Left colon (tissue), 2 donors: ENCODE measurements around the gene ASB12. TPM values are rescaled to one million over a fixed set of nuclear protein-coding genes. Genes with fewer than 3 reads are reported as not detected.
"Not testable (repeated sequence)": the region's sequence is repeated elsewhere in the genome, so short reads cannot be mapped to it uniquely, and the experiment has no call there.

Experiments used
- ATAC-seq: fragments of 200-7000 bp; cut with Tn5 transposase; one replicate; pipeline ENCODE4 v1.9.1; 2020; ENCODE audit warnings: mild to moderate bottlenecking, moderate library complexity
- DNase-seq, 2 donors: peaks; one replicate each; pipeline ENCODE4 v3.0.0-alpha.2; 2020
- intact Hi-C, 2 donors: fragments of 100-400 bp; cut with DNase I in 1 of 2; cut with micrococcal nuclease in 1 of 2; formaldehyde crosslinking; loops; one replicate each; pipeline versions ENCODE4 v1.11.2 to v1.14.0; 2022; cut with DNase I, micrococcal nuclease
- long read RNA-seq: library from polyadenylated mRNA; unstranded; transcript quantifications from one replicate; pipeline ENCODE4 v2.0.0, GENCODE V29; 2021
- total RNA-seq, 2 donors: library from RNA; stranded (reverse); fragmentation: NEBNext Ultra II Directional; extraction: Animal tissue kit (Norgen Biotek cat#: 25700); gene quantifications; one replicate each; pipeline ENCODE4 v1.2.1, GENCODE V29; 2021
- donor health status: DM: no; HTN: no; CAD: no.
- donor health status: DM: yes; HTN: yes; CAD: no.

The ASB12 gene, protein sequence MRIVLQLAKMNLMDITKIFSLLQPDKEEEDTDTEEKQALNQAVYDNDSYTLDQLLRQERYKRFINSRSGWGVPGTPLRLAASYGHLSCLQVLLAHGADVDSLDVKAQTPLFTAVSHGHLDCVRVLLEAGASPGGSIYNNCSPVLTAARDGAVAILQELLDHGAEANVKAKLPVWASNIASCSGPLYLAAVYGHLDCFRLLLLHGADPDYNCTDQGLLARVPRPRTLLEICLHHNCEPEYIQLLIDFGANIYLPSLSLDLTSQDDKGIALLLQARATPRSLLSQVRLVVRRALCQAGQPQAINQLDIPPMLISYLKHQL
- under 1 TPM; 0.34 to 0.67 TPM for total RNA-seq
- long read RNA-seq: 0 reads

DNA sequence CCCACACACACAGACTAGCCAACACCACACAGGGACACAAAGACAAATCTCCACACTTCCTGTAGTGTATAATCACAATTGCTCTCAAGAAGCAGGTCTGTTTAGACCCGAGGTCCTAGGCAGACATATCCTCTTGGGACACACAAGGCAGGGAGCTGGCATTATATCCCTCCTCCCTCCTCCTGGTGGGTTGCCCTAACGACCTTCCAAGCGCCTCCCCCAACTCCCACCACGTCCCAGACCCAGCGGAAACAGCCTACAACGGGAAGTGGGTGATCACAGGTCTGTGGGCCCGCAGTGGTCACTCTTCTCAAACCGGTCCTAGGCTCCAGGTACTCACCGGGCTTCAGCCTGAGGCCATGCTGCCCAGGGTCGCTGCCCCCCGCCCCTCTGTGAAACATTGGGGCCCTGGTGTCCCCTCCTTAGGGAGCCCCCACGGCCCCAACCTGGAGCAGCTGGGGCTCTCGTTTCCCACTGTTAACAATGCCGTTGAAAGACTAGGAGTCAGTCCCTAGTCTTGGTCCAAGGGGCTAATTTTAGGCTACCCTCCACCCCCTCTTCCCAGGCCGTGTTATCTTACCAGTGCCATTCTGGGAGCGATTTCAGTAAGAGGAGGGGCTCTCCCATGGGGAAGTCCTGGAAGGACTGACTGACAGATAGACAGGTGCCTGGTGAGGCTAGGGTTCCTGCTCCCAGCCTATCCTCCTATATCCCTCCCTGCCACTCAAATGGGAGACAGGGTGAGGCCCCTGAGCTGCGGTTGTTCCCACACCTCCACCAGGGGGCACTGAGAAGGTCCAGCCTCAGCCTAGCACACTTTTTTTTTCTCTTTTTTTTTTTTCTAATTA is at the start of gene ASB12:
Gene ASB12, minus strand, starts transcription at position 485 of the 848 bp plus-strand sequence. CDS start 4,957 bp downstream, outside the sequence.
- DNase-seq (no peak), ATAC-seq (no peak)
- intact Hi-C loops: no loop called here

DNA sequence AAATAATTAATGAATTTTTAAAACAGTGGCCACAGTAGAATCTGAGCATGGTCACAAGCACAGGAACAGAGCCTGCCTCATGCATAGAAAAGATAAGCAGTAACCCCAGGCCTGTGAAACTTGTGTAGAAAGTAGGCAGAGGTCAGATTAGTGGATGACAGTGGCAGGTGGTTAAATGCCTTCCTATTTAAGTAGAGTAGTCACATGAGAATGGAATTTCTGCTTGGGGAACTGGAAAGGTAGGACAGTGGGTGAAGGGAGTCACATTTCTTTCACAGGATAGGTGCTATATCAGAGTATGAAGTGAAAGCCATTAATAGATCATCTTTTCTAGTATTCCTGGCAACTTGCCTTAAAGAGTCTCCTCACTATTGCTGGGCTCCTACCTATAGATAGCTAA is 34.9 kb upstream of the ASB12 start:
- intact Hi-C loops: no loop called here
- ATAC-seq (no peak), DNase-seq (no peak)

DNA sequence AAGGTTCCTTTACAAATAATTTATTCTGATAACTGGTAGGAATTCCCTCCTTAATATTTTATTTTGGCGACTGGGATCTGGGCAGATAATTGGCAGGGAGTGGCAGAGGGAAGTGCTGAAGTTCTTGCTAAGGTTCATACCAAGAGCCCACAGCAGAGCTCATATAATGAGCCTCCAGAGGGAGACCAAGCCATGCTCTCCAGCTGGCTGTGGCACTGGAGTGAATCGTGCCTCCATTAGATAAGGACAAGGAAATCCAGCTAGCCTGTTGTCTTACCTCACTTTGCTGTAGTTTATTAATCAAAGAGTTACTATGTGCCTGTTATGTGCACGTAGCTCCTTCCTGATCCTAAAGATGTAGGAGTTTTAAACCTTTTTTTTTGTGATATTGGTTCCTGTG is 1.3 kb downstream of the ASB12 start:
- intact Hi-C loops: no loop called here
- ATAC-seq (peak; percentile 99), DNase-seq (peak in 1 of 2 donors; percentile 16)

DNA sequence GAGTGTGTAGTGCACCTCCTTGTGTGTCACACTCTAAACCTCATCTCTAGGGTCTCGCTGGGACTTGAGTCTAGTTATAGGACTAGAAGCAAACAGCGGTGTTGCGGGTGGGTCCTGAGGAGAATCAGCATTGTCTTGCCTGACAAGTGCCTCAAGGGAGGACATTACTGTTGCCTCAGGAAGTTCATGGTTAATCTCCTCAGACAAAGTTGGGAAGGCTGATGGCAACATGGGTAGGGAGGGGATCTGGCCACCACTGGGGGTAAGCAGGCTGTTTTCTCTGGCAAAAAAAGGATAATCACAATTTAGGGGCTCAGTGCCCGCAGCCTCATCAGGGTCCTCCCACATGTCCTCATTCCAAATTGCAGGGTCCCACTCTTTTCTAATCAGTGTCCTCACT is 12.4 kb downstream of the ASB12 start:
- intact Hi-C loops: no loop called here
- ATAC-seq: no peak
- DNase-seq: no peak

DNA sequence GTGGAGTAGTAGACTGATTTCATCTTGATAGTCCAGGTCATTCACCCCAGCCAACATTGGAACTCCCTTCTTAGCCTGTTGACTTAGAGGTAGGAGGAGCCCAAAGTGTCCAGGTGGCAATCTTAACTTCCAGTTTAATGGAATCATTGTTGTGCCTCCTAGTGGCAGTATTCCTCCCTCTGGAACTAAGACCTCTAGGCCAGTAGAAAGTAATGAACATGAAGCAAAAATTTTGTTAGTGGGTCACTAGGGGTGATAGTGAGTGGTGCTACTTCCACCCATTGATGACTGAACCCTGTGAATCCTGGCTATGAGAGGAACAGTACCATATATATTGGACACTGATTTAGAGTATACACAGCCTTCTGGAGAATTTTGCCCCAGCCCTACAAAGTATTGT is 16.4 kb downstream of the ASB12 start:
- ATAC-seq, DNase-seq, intact Hi-C loops: not testable (repeated sequence)

DNA sequence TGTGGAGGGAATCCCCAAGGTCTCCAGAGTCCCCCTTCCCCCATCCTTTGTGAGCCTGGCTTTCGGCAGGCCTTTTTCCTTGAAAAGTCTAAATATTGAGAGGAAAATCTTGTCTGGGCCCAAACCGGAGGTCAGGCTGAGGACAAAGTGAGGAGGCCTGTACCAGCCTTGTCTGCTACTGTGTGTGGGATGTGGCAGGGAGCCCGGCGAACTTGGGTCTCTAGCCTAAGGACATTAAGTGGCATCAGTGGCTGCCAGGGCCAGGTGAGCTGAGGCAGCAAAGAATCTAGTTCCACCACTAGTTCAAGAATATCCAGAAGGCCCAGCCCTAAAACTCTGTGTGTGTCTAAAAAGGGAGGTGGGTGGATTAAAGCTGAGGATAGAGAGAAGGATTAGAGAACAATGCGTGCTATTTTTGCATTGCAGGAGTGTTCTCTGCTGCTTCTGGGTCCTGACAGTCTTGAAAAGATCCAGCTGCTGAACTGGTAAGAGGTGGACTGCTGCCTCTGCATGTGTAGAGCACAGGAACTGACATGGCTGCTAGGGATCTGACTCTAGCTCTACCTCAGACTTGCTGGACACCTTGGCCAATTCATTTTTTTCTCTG is 23.7 kb downstream of the ASB12 start:
- intact Hi-C loops: no loop called here
- ATAC-seq (no peak), DNase-seq (peak; percentile 28)

DNA sequence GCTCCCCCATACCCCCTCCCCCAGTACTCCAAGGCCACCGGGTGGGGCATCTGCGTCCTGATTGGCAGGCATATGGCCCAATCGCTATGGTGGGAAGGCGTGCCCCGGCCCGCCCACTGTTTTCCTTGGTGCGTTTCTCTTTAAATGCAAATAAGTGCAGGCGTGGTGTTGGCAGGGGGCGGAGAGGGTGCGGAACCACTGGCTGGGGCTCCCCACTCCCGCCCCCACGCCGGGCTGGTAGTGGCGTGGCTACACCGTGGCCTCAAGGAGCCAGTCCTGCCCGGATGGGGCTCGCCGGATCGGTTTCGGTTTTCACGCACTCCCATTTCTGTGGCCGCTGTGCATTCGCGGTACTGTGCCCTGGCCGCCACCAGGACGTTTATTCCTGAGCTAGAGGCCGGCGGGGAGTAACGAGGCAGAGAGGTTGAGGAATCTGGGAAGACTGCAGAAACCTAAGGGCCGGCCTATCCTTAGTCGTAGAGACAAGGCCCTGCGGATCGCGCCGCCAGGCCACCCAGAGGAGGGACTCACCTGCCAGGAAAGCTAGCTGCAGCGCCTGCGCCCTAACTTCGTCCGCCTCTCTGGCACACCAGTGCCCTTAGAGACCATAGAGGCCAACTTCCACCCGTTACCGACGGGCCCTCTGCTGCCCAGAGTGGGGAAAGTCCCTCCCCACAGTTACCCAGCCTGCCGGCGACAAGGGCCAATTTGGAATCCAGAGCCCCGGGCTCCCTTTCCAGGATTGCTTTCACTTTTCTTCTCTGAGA is 24.5 kb downstream of the ASB12 start:
- intact Hi-C loops: no loop called here
- DNase-seq (peak; percentile 91 to 94), ATAC-seq (peak; percentile 88)

DNA sequence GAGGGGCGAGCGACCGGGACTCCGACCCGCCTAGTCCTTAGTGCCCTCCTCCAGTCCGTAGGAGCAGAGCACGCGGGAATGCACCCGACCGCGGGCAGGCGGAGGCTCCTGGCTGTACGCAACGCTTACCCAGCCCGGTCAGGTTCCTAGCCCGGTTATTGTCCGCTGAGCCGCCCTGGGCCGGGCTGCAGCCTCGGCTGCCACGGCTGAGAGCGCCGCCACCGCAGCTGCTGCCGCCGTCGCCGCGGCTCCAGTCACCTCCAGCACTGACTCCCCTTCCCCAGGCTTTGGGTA is 25.0 kb downstream of the ASB12 start, which contains the start of gene AMER1:
Gene AMER1, minus strand, starts transcription at position 268 of the 294 bp plus-strand sequence. CDS start 12,422 bp downstream, outside the sequence.
- intact Hi-C loops: no loop called here

DNA sequence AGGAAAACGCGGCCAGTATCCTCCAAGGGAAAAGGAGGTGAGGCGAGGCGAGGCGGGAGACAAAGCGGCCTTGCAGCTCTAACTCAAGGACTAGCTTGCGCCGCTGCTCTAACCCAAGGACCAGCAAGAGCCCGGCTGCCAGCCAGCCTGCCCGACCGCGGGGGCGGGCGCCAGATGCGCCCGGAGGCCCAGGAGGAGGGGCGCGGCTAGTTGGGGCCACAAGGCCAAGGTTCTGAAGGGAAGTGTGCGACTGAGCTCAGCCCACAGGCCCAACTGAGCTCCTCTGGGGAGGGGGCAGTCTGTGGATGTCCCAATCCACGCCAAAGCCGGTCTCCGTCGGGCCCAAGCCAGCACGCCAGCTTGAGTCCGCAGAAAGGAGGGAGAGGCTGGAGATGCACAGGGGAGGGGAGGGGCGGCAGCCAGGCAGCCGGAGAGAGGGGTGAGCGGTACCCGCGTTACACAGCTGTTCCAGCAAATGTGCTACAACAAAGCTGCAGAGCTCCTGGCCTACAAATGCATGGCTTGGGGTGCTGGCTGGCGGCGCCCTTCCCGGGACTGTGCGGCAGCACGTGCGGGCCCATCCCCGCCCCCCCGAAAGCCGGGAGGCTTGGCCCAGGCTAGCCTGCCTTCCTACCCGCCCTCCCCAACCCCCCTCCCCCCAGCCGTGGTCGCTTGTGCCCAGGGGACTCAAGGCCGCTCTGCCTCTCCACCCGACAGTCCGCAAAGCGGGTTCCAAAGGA is 25.5 kb downstream of the ASB12 start:
- intact Hi-C loops: no loop called here
- DNase-seq (peak; percentile 31 to 41), ATAC-seq (peak; percentile 20)

More for the DNA sequence above, 25.0 kb downstream of the ASB12 start, which contains the start of gene AMER1:
- ATAC-seq (peak; percentile 69), DNase-seq (no peak)

DNA sequence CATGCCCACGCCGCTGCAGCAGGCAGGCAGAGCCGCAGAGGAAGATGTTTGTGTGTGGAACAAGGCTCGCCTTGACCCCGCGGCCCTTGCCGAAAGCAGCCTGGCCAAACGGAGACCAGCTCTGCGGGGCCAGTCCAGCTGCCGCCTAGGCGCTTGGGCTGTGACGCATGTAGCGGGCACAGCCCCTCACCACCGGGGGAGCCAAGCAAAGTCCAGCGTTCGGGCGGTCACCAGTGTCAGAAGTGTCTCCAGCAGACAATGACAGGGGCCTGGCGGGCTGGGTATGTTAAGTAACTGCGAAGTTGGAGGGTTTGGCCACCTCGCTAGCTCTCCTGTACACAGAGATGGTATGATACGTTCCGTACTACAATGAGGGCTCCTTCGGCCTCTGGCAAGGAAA is 26.2 kb downstream of the ASB12 start:
- ATAC-seq: no peak
- peak in 1 of 2 donors; percentile 30 for DNase-seq

DNA sequence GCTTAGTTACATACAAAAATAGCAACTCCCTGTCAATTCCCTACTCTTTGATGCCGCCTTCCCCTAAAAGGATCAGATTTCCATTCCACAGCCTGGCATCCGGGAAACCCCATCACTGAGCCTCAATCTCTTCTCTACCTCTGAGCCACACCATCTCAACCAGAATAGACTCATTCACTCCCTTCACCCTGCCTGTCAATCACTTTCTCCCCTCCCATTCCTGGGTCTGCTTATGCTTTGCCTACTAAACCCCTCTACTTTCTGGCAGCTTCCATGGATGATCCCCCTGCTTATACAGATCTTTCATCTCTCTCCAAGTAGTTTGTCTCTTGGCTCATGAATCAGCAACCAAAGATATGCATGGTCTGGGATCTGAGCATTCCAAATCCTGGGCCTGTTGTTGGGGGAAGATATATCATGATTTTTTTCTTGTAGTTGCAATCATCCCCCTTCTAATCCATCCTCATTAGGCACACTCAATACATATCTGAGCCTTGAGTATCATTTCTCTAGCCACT is 27.5 kb downstream of the ASB12 start:
- no peak for DNase-seq
- ATAC-seq: no peak
- intact Hi-C loops: no loop called here

More for the DNA sequence above, 26.2 kb downstream of the ASB12 start:
- intact Hi-C loops: no loop called here

DNA sequence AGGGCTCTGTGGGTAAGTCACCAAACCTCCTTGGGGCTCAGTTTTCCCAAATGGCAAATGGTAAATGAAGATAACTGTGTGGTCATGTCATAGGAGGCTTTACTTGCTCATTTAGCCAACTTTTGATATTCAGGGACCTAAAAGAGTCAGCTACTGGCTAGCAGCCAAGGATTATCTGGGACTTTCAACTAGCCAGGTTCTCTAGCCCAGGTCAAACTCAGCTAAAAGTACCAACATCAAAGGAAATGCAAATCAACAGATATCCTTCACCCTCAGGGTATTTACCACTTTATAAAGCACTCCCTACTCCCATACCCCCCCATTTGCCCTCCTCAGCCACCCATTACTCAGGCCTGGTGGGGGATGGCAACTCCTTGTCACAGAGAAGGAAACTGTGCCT is 32.4 kb downstream of the ASB12 start:
- intact Hi-C loops: no loop called here
- DNase-seq (no peak), ATAC-seq (no peak)

DNA sequence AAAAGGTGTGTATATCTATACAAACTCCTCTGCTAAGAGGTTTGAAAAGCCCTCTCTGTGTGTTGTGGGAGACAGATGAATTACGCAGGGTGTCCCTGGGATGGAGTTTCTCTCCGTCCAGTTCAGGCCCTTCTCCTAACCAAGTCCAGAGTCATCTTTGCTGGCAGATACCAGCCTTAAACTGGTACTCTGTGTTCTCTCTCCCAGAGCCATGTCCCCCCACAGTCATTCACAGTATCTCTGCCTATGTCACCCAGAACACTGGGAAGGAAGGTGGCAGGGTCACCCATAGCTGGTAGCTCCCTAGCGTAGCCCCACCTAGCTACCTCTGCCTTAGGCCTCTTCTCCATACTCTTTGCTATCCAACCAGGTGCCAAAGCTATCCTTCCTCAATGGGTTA is 33.8 kb downstream of the ASB12 start:
- DNase-seq: no peak
- intact Hi-C loops: no loop called here
- no peak for ATAC-seq

DNA sequence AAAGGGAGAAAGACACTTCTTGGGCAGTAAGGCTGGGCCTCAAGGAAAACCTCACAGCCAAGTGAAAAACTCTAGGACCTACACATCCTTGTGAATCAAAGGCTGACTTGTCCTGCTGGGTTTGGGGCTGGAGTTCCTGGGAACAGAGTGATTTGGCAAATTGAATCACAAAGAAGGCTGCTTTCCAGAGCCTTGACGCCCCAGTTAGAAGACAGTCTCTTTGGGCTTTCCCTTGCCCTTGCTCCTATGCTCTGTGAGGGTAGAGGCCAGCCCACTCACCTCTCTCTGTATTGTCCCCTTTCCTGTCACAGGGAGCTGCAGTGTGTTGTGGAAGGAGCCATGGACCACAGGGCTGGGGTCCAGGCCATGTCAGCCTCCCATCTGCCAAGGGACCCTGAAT is 34.5 kb downstream of the ASB12 start:
- intact Hi-C loops: no loop called here

DNA sequence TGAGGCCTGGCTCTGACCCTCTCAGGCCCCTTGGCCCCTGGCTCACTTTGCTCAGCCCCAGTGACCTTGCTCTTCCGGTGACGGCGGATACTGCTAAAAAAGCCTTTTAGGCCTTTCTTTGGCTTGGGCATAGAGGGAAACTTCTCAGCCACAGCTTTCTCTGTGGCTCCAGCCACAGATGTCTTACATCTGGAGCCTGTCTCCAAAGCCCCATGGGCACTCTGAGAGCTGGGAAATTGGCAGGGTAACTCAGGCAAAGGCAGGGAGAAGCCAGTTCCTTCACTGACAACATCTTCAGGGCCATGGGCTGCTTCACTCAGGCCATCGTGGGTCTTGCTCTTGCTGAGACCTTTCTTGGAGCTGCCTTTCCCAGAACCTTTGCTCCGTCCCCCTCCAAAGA is 37.7 kb downstream of the ASB12 start:
- intact Hi-C loops: no loop called here
- ATAC-seq: no peak

More for the DNA sequence above, 34.5 kb downstream of the ASB12 start:
- DNase-seq (no peak), ATAC-seq (no peak)

DNA sequence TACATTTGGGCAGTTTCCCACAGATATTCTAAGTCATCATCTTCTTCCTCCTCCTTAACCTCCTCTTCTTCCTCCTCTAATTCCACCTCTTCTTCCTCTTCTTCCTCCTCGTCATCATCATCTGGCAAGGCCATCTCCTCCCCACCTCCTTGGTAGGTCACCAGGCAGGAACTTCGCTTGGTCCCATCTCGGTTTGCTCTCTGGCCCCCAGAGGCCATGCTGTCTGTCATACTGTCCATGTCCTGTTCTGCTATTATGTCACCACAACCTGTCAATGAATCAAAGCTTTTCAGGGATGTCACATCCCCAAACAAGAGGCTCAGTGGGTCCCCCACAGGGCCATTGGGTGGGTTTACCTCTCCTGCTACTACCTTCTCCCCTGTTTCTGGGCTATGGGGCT is 38.4 kb downstream of the ASB12 start:
- DNase-seq (no peak), ATAC-seq (no peak)
- intact Hi-C loops: no loop called here

More for the DNA sequence above, 37.7 kb downstream of the ASB12 start:
- no peak for DNase-seq

DNA sequence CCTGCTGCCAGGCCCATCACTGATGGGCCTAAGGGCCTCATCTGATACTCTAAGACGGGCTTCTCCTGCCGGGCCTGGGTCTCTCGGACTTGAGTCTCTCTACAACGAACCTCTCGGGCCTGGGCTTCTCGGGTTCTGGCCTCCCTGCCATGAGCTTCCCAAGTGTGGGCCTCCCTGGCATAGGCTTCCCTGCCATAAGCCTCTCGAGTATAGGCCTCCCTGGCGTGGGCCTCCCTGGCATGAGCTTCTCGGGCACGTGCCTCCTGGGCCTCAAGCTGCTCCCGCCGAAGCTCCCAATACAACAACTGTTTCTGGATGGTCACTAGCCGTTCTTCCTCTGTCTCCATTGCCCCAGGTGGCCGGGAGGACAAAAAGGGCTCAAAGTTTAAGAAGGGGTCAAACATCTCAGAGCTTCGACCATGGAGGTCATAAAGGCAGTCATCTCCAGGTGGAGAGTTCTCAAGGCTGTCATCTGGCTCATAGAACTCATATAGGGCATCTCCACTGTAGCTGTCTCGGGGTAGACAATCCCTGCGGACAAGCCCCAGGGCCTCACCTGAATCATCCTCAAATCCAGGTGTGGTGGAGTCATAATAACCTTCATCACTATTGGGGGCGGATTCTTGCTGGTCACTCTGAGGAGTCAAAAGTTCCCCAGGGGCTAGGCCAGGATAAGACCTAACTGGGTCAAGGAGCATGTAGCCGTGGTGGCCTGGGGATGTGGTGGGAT is 39.0 kb downstream of the ASB12 start:
- DNase-seq: no peak
- ATAC-seq: no peak
- intact Hi-C loops: no loop called here
